GM21737 (cell line): ENCODE measurements around the gene BRIX1.
"Not testable (repeated sequence)": the region's sequence is repeated elsewhere in the genome, so short reads cannot be mapped to it uniquely, and the experiment has no call there.

Source experiments
- ATAC-seq: cut with Tn5 transposase; IDR thresholded peaks from one replicate; pipeline ENCODE4 v1.9.1; 2021; ENCODE audit warnings: mild to moderate bottlenecking, moderate library complexity; ENCODE audit not compliant: unreplicated experiment

BRIX1 gene

DNA sequence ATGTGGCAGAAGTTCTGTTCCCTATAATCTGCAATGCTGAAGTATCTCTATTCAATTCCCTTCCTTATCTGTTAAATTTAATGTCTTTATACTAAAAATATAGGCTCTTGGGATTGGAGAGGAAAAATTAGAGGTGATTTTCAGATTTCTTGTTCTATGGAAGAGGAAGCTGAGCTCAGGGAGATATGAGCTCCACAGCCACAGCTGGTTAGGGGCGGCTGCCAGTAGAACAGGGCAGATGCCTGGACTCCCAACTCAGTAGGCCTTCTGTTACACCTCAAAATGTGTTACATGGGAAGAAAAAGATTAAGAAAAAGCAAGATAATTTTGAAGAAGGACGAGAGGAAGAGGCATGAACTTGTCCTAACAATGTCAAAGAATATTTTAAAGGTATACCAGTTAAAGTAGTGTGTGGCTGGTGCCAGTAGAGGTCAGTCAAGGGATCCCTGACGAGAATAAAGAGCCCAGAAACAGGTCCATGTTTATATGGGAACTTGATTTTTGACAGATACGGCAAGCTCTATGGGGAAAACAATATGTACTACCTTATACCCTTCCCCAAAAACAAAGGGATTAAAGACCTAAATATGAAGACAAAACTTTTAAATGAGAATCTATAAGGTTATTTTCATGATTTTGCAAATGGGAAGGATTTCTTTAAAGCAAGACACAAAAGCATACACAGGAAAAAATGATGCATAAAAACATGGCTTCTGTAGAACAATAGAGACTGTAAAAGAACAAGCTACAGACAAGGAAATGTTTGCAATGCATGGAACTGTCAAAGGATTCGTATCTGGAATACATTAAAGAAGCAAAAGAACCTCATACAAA is 42.6 kb downstream of the BRIX1 start:
- ATAC-seq: peak; percentile 39

DNA sequence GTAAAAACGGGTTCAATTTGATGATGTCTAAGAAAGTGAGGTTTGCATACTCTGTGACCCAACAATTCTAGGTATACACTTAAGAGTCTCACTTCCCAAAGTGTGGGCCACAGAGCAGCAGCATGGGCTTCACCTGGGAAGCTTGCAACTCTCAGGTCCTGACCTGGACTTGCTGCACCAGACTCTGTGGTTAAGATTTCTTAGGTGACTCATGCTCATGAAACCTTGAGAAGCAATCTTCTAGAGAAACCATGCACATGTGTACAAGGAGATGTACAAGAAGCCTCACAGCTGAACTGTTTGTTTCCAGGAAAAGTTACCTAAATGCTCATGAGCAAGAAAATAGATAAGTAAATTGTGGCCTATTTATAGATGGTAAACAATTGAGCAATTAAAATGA is 43.8 kb downstream of the BRIX1 start:
- peak; percentile 90 for ATAC-seq

DNA sequence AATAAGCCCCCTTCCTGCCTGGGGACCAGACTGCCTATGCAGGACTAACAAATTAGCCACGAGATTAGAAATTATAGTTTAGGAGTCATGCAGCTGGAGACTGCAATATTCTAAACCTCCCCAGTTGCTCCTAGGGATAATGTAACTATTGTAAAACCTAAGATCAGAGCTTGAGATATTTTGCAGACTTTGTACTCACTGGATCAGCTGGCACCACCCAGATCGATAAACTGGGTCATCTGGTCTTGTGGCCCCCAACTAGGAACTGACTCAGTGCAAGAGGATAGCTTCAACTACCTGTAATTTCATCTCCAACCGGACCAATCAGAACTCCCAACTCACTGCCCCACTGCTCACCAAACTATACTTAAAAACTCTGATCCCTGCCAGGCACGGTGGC is 52.0 kb downstream of the BRIX1 start:
- no peak for ATAC-seq

- no peak for ATAC-seq
Measured at GRCh38 chr5:34968258-34968657, 52.7 kb downstream of the BRIX1 start.

GRCh38 chr5:34970552-34970951 is 55.0 kb downstream of the BRIX1 start:
- no peak for ATAC-seq

DNA sequence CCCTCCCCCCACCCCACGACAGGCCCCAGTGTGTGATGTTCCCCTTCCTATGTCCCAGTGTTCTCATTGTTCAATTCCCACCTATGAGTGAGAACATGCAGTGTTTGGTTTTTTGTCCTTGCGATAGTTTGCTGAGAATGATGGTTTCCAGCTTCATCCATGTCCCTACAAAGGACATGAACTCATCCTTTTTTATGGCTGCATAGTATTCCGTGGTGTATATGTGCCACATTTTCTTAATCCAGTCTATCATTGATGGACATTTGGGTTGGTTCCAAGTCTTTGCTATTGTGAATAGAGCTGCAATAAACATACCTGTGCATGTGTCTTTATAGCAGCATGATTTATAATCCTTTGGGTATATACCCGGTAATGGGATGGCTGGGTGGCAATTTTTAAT is 56.1 kb downstream of the BRIX1 start:
- not testable (repeated sequence) for ATAC-seq
